GM18870 (cell line): ENCODE measurements around the gene OR51V1.
A peak's percentile ranks its signal among the peaks of the same experiment; 100 is the strongest.
"Not testable (repeated sequence)": the region's sequence is repeated elsewhere in the genome, so short reads cannot be mapped to it uniquely, and the experiment has no call there.

Experiments used
- ATAC-seq: cut with Tn5 transposase; IDR thresholded peaks from one replicate; pipeline ENCODE4 v1.9.1; 2021; ENCODE audit warnings: moderate library complexity; ENCODE audit not compliant: unreplicated experiment

The OR51V1 gene

GRCh38 chr11:5200582-5200981 lies at the start of gene OR51V1:
TSS of gene OR51V1 (minus strand) at chr11:5200682. CDS start at chr11:5200682, 0 bp downstream.
- no peak for ATAC-seq

- ATAC-seq, result not testable (repeated sequence)
These were observed 49.4 kb upstream of the OR51V1 start, which contains the start of gene HBG1 for GRCh38 chr11:5249807-5250396. TSS of gene HBG1 (minus strand) at chr11:5249857. CDS start at chr11:5249804, 53 bp downstream.

DNA sequence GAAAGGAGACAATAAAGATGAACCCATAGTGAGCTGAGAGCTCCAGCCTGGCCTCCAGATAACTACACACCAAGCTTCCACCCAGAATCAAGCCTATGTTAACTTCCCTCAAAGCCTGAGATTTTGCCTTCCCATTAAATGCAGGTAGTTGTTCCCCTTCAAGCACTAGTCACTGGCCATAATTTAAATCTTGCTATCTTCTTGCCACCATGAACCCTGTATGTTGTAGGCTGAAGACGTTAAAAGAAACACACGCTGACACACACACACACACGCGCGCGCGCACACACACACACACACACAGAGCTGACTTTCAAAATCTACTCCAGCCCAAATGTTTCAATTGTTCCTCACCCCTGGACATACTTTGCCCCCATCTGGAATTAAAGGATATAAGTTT lies 48.0 kb upstream of the OR51V1 start:
- not testable (repeated sequence) for ATAC-seq

- ATAC-seq, result no peak
These were observed 47.1 kb upstream of the OR51V1 start for GRCh38 chr11:5247472-5248192.

DNA sequence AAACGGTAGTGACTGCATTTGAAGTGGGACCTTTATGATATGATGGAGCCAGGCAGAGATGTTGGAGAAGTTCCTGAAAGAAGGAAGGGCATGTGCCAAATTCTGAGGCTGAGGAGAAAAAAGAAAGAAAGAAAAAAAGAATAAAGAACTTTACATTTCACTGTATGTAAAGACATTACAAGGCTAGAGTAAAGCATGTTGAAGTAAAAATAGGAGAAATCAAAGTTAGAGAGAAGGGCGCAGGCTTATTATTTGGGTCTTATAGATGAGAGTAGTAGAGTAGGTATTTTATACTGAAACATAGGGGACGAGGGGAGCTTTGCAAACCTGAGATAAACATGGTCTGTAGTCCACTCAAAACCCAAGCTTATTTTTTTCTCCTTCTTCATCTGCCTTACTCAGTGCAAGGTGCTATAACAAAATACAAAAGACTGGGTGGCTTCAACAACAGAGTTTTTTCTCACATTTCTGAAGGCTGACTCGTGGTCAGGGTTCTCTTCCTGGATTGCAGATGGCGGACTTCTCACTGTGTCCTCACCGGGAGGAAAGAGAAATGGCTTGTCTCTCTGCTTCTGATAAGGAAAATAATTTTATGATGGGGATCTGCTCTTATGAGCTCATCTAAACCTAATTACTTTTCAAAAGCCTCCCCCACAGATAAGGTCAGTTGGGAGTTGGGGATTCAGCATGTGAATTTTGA lies 46.4 kb upstream of the OR51V1 start:
- ATAC-seq, result no peak

- no peak for ATAC-seq
These were observed 44.7 kb upstream of the OR51V1 start for GRCh38 chr11:5245155-5245554.

- ATAC-seq, result no peak
These were observed 43.3 kb upstream of the OR51V1 start for GRCh38 chr11:5243816-5244180.

DNA sequence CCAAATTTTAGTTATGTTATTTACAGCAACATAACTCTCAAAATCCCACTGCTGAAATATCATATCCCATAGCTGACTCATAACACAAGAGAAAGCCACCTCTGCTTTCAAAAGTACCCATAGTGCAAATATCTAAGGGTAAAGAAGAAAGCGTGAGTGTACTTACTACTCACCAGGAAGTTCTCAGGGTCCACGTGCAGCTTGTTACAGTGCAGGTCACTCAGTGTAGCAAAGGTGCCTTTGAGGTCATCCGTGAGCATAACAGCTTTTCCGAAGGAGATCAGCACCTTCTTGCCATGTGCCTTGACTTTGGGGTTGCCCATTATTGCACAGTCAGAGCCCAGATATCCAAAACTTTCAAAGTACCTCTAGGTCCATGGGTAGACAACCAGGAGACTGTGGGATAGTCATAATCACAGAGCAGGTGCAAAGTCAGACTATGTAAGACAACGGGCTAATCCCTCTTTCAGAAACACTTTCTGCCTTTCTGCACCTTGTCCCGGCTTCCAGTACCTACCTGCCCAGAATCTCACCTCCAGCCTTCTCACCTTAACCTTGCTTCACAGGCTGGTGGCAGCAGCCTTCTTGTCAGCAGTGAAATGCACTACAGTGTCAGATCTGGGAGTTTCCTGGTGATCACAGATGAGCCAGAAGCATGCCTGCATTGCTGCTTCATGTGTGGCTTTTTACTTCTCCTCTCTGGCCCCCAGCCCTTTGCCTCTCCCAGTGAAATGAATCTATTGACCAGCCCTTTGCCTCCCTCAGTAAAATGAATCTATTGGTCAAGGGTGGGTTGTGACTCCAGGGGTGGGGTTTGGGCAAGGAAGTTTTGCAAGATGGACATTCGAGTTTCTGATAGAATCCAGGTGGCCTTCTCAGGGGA lies 42.7 kb upstream of the OR51V1 start:
- ATAC-seq, result peak; percentile 64

DNA sequence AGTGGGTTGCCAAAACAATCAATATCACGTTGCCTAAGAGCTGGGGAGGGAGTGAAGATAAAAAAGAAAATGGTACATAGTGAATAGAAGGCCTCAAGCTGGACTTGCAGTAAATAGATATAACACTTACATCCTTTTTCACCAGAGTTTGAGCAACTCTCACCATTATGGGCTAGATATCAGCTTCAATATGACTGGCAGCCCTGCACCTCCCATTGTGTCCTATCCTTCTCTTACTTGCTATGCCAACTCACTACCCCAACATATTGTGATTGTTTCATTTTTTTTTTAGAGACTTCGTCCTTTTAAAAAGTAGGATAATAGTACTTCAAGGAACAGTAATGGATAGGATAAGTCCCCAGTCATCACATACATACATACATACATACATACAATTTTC lies 41.7 kb upstream of the OR51V1 start:
- no peak for ATAC-seq

- ATAC-seq, result no peak
These were observed 41.0 kb upstream of the OR51V1 start for GRCh38 chr11:5241458-5241857.

DNA sequence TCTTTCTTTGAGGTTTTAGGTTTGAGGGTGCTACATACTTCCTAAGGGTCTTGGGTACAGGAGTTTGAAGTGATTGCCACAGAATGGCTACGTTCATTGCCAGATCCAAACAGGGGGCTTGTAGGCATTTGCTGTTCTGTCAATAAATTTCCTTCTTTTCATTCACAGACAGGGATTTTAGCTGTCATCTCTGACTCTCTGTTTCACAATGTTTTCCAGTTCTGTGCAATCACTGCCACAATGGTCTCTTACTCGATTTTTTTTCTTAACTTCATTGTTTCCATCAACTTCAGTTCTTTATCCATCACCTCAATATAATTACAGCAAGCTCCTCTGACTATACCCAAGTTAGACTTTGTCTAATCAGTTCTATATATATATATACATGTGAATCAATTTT lies 40.0 kb upstream of the OR51V1 start:
- ATAC-seq, result no peak

DNA sequence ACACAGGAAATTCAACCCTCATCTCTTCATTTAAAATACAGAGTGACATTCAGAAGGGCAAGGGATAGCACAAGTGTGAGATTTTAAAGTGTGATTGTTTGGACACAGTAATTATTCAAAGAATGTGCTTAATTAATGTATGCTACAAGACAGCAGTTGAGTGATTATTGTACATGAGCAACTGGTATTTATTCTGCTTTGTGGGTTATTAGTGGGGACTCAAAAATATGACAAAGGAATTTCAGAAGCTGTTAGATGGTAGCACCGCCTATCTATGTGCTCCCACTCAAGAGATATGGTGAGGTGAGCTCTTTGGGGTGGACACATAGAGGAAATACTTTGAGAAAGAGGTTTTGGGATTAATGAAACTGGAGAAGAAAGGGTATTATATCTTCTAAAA lies 39.6 kb upstream of the OR51V1 start:
- no peak for ATAC-seq

DNA sequence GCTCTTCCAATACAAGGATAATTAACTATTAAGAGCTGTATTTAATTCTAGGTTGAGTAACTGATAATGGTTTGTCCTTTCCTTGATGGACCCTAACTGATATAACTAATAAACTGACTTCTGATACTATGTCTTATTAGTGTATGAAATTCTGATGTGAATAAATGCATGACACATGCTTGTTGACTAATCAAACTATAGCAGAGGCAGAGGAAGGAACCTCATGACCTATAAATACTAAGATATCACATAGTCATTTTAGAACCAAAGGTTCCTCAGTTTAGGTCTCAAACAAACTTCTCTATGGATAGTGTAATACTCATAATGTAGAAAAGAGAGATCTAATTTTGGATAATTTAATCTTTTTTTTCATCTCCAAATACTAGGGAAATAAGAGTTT lies 38.6 kb upstream of the OR51V1 start:
- ATAC-seq, result no peak

DNA sequence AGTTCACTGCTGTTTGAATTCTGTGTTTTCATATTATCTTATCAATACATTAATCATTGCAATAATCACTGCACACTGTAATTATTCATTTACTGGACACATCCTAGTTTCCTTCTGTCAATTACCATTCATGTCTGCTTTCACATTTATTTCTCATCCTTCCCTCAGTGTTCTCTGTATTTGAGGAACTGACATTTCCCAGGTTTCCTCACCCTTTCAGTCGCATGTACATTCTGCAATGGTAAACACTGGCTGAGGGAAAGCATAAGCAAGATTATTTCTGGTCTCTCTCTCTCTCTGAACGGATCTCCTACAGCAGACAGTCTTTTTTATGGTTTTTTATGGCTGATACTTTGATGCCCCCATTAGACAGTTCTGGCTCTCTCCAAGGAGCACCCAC lies 38.0 kb upstream of the OR51V1 start:
- ATAC-seq, result no peak

GRCh38 chr11:5237420-5237819 lies 36.9 kb upstream of the OR51V1 start:
- ATAC-seq, result no peak

DNA sequence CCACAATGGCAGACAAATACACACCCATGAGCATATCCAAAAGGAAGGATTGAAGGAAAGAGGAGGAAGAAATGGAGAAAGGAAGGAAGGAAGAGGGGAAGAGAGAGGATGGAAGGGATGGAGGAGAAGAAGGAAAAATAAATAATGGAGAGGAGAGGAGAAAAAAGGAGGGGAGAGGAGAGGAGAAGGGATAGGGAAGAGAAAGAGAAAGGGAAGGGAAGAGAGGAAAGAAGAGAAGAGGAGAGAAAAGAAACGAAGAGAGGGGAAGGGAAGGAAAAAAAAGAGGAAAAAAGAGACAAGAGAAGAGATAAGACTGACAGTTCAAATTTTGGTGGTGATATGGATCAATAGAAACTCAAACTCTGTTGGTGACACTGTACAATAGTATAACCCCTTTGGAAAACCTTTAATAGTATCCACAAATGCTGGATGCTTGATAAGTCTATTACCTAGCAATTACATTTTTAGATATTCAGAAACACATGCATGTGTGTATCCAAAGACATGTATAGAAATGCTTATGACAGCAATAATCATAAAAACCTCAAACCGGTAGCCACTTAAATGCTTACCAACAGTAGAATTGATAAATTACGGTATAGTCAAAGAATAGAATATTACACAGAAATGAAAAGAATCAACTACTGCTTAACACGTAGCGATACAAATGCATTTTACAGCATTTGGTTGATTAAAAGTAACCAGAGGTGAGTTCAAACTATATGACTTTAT lies 35.0 kb upstream of the OR51V1 start:
- ATAC-seq, result no peak

GRCh38 chr11:5234381-5234834 lies 33.9 kb upstream of the OR51V1 start, which contains the start of gene HBD:
TSS of gene HBD (minus strand) at chr11:5234483. CDS start at chr11:5234433, 50 bp downstream.
- ATAC-seq, result peak; percentile 87

GRCh38 chr11:5233307-5233706 lies 32.8 kb upstream of the OR51V1 start:
- ATAC-seq, result no peak

GRCh38 chr11:5232821-5233220 lies 32.3 kb upstream of the OR51V1 start:
- no peak for ATAC-seq

DNA sequence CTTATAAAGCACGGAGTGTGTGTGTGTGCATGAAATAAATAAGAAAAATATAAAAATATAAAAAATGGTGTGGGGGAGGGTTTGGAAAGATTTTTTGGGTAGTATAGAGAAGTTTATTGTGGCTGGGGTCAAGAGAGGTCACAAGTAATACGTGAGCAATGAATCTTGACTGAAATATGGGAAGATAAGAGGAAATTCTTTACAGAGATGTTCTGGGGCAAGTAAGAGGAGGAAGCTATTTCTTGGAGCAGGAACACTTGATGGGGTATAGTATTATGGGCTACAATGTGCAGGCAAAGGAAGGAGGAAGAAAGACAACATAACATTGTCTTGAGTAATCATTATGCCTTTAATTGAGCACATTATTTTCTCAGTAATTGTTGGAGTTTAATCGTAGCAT lies 31.7 kb upstream of the OR51V1 start:
- no peak for ATAC-seq
